MM.1S (cell line): ENCODE data around the gene DRD1.

ENCODE experiments used
- EZH2 ChIP-seq: fragments of 300-600 bp; sonication (generic); optimal IDR thresholded peaks from 2 replicates; pipeline ENCODE3; 2017; ENCODE audit warnings: low read depth, mild to moderate bottlenecking, antibody characterized with exemption, low read length, mixed read lengths
- EZH2phosphoT487 ChIP-seq: fragments of 300-600 bp; sonication (generic); IDR thresholded peaks from 2 replicates; pipeline ENCODE4 v1.6.1; 2018; ENCODE audit warnings: antibody characterized with exemption, low read length
- TF ChIP-seq, protein P1 (sequence below): fragments of 300-600 bp; sonication (generic); IDR thresholded peaks from 2 replicates; pipeline ENCODE4 v1.5.1; 2016; ENCODE audit warnings: antibody characterized with exemption, low read length, mixed read lengths

DNA sequence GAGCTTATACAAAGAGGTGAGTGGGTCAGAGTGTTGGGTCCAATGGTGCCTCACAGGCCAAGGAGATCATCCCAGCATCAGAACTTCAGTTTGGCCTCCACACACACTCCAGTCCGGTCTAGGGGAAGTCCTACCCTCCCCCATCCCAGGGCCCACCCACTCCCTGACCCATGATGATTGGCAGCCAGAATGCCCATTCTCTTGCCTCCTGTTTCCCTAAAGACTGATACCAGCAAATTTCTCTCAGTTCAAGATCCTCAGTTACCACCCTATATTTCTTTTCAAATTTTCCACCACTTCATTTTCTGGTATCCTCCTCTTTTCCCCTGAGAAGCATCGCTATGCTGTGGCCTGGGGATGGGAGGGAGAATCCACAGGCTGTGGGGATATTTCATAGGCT lies 21.9 kb downstream of the DRD1 start:
- TF ChIP-seq, protein P1, sequence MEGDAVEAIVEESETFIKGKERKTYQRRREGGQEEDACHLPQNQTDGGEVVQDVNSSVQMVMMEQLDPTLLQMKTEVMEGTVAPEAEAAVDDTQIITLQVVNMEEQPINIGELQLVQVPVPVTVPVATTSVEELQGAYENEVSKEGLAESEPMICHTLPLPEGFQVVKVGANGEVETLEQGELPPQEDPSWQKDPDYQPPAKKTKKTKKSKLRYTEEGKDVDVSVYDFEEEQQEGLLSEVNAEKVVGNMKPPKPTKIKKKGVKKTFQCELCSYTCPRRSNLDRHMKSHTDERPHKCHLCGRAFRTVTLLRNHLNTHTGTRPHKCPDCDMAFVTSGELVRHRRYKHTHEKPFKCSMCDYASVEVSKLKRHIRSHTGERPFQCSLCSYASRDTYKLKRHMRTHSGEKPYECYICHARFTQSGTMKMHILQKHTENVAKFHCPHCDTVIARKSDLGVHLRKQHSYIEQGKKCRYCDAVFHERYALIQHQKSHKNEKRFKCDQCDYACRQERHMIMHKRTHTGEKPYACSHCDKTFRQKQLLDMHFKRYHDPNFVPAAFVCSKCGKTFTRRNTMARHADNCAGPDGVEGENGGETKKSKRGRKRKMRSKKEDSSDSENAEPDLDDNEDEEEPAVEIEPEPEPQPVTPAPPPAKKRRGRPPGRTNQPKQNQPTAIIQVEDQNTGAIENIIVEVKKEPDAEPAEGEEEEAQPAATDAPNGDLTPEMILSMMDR, result no peak
- TF ChIP-seq EZH2 (no peak), EZH2phosphoT487 (no peak)
